ENCODE data around the gene SLC41A3. TPM values are rescaled to one million over a fixed set of nuclear protein-coding genes. Genes with fewer than 3 reads are reported as not detected.
"Not testable (repeated sequence)": the region's sequence is repeated elsewhere in the genome, so short reads cannot be mapped to it uniquely, and the experiment has no call there.

SLC41A3 gene
- total RNA-seq, 2 donors from 2014 or later, result 31.1 to 34.0 TPM

- no peak for ATAC-seq
- no peak for DNase-seq
- intact Hi-C loops (cut with DNase I), result no loop called here
These were observed 44.1 kb downstream of the SLC41A3 start for GRCh38 chr3:126039870-126040269.

GRCh38 chr3:126038791-126039190, 45.1 kb downstream of the SLC41A3 start:
- ATAC-seq; DNase-seq; intact Hi-C loops (cut with DNase I): not testable (repeated sequence)

GRCh38 chr3:126036056-126036549, 47.8 kb downstream of the SLC41A3 start:
- intact Hi-C loops (cut with DNase I), result no loop called here
- DNase-seq, result no peak
- no peak for ATAC-seq

GRCh38 chr3:126035362-126036050, 48.4 kb downstream of the SLC41A3 start:
- intact Hi-C loops (cut with DNase I), result no loop called here
- DNase-seq, result no peak
- no peak for ATAC-seq

GRCh38 chr3:126034481-126035361, 49.2 kb downstream of the SLC41A3 start:
- DNase-seq (no peak), ATAC-seq (no peak)
- intact Hi-C loops (cut with DNase I), result no loop called here

- intact Hi-C loops (cut with DNase I), result no loop called here
- ATAC-seq, result no peak
- no peak for DNase-seq
These were observed 50.2 kb downstream of the SLC41A3 start for GRCh38 chr3:126033765-126034164.

GRCh38 chr3:126033051-126033745, 50.7 kb downstream of the SLC41A3 start:
- DNase-seq, result no peak
- ATAC-seq, result no peak
- intact Hi-C loops (cut with DNase I), result no loop called here

- ATAC-seq, result no peak
- intact Hi-C loops (cut with DNase I), result no loop called here
- no peak for DNase-seq
These were observed 51.9 kb downstream of the SLC41A3 start for GRCh38 chr3:126031981-126032471.

- intact Hi-C loops (cut with DNase I), result no loop called here
- no peak for DNase-seq
- no peak for ATAC-seq
These were observed 53.5 kb downstream of the SLC41A3 start for GRCh38 chr3:126030455-126030854.

- intact Hi-C loops (cut with DNase I), result no loop called here
- ATAC-seq, result no peak
- DNase-seq, result no peak
These were observed 54.7 kb downstream of the SLC41A3 start for GRCh38 chr3:126029241-126029640.

GRCh38 chr3:126028096-126028495, 55.8 kb downstream of the SLC41A3 start:
- DNase-seq (no peak), ATAC-seq (no peak)
- intact Hi-C loops (cut with DNase I), result no loop called here

GRCh38 chr3:126026761-126027160, 57.2 kb downstream of the SLC41A3 start:
- ATAC-seq (peak in 1 of 2 donors; percentile 44), DNase-seq (no peak)
- intact Hi-C loops (cut with DNase I), result no loop called here

- DNase-seq (no peak), ATAC-seq (no peak)
- intact Hi-C loops (cut with DNase I), result no loop called here
These were observed 57.6 kb downstream of the SLC41A3 start for GRCh38 chr3:126026277-126026751.

- no peak for ATAC-seq
- intact Hi-C loops (cut with DNase I), result no loop called here
- no peak for DNase-seq
These were observed 58.1 kb downstream of the SLC41A3 start for GRCh38 chr3:126025862-126026261.

- no peak for ATAC-seq
- intact Hi-C loops (cut with DNase I), result no loop called here
- DNase-seq, result no peak
These were observed 58.7 kb downstream of the SLC41A3 start for GRCh38 chr3:126025116-126025729.

GRCh38 chr3:126024049-126024854, 59.7 kb downstream of the SLC41A3 start:
- ATAC-seq (no peak), DNase-seq (no peak)
- intact Hi-C loops (cut with DNase I), result no loop called here

- DNase-seq (no peak), ATAC-seq (no peak)
- intact Hi-C loops (cut with DNase I), result no loop called here
These were observed 60.5 kb downstream of the SLC41A3 start for GRCh38 chr3:126023390-126023789.

GRCh38 chr3:126022741-126023359, 61.1 kb downstream of the SLC41A3 start:
- no peak for DNase-seq
- intact Hi-C loops (cut with DNase I), result no loop called here
- no peak for ATAC-seq

All from left cardiac atrium (tissue), 4 donors.